Body of pancreas (tissue), 4 donors: Measurements from ENCODE around the gene PUM2. TPM values are rescaled to one million over a fixed set of nuclear protein-coding genes. Genes with fewer than 3 reads are reported as not detected.

Experiments used
- ATAC-seq: fragments of 150-250 bp; one replicate; pipeline ENCODE4 v1.9.1; 2016
- DNase-seq, 4 donors: peaks; one replicate each; pipeline ENCODE4 v3.0.0-alpha.2; 2019
- H3K27ac ChIP-seq, 4 donors: fragments of 200-600 bp; sonication (generic); 1 replicate in 3 of 4; 2 replicates in 1 of 4; pipeline versions ENCODE4 v1.5.1 to v1.6.1; 2016 to 2019; ENCODE audit warnings: mild to moderate bottlenecking in 1 of 4, mixed read lengths in 1 of 4, moderate library complexity in 1 of 4
- H3K27me3 ChIP-seq, 2 donors: fragments of 200-600 bp; sonication (generic); one replicate each; pipeline ENCODE4 v1.6.0; 2016; ENCODE audit warnings: mild to moderate bottlenecking in 1 of 2
- H3K36me3 ChIP-seq, 2 donors: fragments of 200-600 bp; sonication (generic); replicated peaks in 1 of 2; 2 replicates each; pipeline ENCODE4 v1.5.1; 2016; ENCODE audit warnings: low read depth in 2 of 2; ENCODE audit not compliant: insufficient read depth in 1 of 2
- H3K4me1 ChIP-seq: fragments of 200-600 bp; sonication (generic); one replicate; pipeline ENCODE4 v1.6.0; 2016
- H3K4me3 ChIP-seq, 2 donors: fragments of 200-600 bp; sonication (generic); 1 replicate in 1 of 2; 2 replicates in 1 of 2; pipeline ENCODE4 v1.5.1; 2016 to 2019
- H3K9me3 ChIP-seq, 3 donors: fragments of 200-600 bp; sonication (generic); 1 replicate in 2 of 3; 2 replicates in 1 of 3; pipeline ENCODE4 v1.5.1; 2016
- POLR2A ChIP-seq, 3 donors: fragments of 450-650 bp; IDR thresholded peaks; one replicate each; pipeline ENCODE4 v1.6.1; 2016; ENCODE audit warnings: antibody characterized with exemption in 3 of 3, mild to moderate bottlenecking in 2 of 3
- WGBS, 2 donors: methylation state at CpG; one replicate each; pipeline ENCODE4 v1.1.5; 2017; 5-methylcytosine and 5-hydroxymethylcytosine counted together
- intact Hi-C: fragments of 100-400 bp; cut with DNase I; formaldehyde crosslinking; loops from one replicate; pipeline ENCODE4 v1.15.1; 2023
- total RNA-seq, 2 donors: library from RNA; depleted of rRNA; stranded (reverse); fragments of >200 nt; gene quantifications; one replicate each; pipeline ENCODE4 v1.1.0, GENCODE V29; 2016
- TF ChIP-seq, protein P1 (sequence below), 7 experiments: fragments of 450-650 bp in 4 of 7; fragments of 200-600 bp in 3 of 7; sonication (generic) in 3 of 7; IDR thresholded peaks; one replicate each; pipeline ENCODE4 v1.5.1; 2016 to 2019; ENCODE audit warnings: antibody characterized with exemption in 7 of 7

The PUM2 gene
- total RNA-seq, 2 donors from 2014 or later, result 25.7 to 43.3 TPM

DNA sequence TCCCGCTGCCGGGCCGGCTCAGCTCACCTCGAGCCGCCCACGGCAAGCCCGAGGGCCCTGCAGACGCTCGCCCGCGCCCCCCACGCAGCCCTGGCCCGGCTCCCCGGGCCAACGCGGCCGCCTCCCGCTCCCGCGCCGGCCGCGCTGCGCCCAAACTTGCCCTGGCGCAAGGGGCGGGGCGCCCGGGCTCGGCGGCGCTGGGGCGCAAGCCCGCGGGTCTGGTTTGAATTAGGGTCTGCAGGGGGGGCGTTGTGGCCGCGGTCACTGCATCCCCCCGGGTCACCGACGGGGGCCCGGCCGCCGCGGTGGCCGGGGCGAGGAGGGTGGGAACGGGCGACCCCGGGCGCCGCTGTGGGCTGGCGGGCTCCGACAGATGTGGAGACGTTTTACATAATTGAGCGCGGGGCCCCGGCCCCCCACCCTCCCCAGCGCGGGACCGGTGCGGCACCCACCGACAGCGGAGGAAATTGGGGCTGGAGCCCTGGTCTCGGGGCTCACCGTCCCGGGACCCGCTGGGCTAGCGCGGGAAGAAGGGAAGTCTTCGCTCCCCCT lies 126.4 kb downstream of the PUM2 start:
- Histone ChIP-seq H3K27ac (peak overlapping the region; percentile 43 to 88 (median 78)), H3K4me3 (peak overlapping the region; percentile 49 to 70), H3K36me3 (no peaks in the 10 kb centered on the region), H3K9me3 (no peaks in the 10 kb centered on the region), H3K27me3 (no peaks in the 10 kb centered on the region), H3K4me1 (peaks cover 29% of the 10 kb centered on the region)
- intact Hi-C loops, result no loop called here
- DNase-seq (no peak), ATAC-seq (peak; percentile 43)
- peak in 1 of 3 donors; percentile 3 for TF ChIP-seq POLR2A (IDR thresholded peaks at IDR 0.05)
- TF ChIP-seq, protein P1, sequence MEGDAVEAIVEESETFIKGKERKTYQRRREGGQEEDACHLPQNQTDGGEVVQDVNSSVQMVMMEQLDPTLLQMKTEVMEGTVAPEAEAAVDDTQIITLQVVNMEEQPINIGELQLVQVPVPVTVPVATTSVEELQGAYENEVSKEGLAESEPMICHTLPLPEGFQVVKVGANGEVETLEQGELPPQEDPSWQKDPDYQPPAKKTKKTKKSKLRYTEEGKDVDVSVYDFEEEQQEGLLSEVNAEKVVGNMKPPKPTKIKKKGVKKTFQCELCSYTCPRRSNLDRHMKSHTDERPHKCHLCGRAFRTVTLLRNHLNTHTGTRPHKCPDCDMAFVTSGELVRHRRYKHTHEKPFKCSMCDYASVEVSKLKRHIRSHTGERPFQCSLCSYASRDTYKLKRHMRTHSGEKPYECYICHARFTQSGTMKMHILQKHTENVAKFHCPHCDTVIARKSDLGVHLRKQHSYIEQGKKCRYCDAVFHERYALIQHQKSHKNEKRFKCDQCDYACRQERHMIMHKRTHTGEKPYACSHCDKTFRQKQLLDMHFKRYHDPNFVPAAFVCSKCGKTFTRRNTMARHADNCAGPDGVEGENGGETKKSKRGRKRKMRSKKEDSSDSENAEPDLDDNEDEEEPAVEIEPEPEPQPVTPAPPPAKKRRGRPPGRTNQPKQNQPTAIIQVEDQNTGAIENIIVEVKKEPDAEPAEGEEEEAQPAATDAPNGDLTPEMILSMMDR (IDR thresholded peaks at IDR 0.05), result no peak
- WGBS, 2 donors, result 0% methylated on average over 42 of the region's 70 CpGs; no CpG with 5 or more reads in 1 of the 2 donors

GRCh38 chr2:20223407-20224163 lies 127.1 kb downstream of the PUM2 start:
- TF ChIP-seq POLR2A (IDR thresholded peaks at IDR 0.05), result peak; percentile 12 to 25 (median 18)
- TF ChIP-seq, protein P1 (IDR thresholded peaks at IDR 0.05), result peak in 1 of 7 experiments; percentile 5
- peak overlapping the region; percentile 43 to 88 (median 78) for H3K27ac ChIP-seq
- intact Hi-C loops, result no loop called here
- H3K4me1 ChIP-seq, result peaks cover 29% of the 10 kb centered on the region
- no peaks in the 10 kb centered on the region for H3K36me3 ChIP-seq
- DNase-seq, result peak; percentile 45 to 59 (median 52)
- 0 to 1% methylated on average over 5 to 66 of the region's 66 CpGs for WGBS, 2 donors
- ATAC-seq, result peak; percentile 51
- H3K27me3 ChIP-seq, result no peaks in the 10 kb centered on the region
- no peaks in the 10 kb centered on the region for H3K9me3 ChIP-seq
- H3K4me3 ChIP-seq, result peak overlapping the region; percentile 16 to 35

- intact Hi-C loops, result no loop called here
- H3K27ac ChIP-seq, result peak overlapping the region in 3 of 4 donors; percentile 76 to 88 (median 81)
- WGBS, 2 donors, result 37 to 43% methylated on average over 17 to 21 of the region's 21 CpGs
- H3K4me1 ChIP-seq, result peaks cover 29% of the 10 kb centered on the region
- no peak for ATAC-seq
- DNase-seq, result no peak
- H3K4me3 ChIP-seq, result peak overlapping the region in 1 of 2 donors; percentile 35
- H3K9me3 ChIP-seq, result no peaks in the 10 kb centered on the region
- no peaks in the 10 kb centered on the region for H3K36me3 ChIP-seq
- no peaks in the 10 kb centered on the region for H3K27me3 ChIP-seq
- TF ChIP-seq, protein P1 (IDR thresholded peaks at IDR 0.05), result no peak
- no peak for TF ChIP-seq POLR2A (IDR thresholded peaks at IDR 0.05)
Observed at GRCh38 chr2:20222769-20223406, 127.8 kb downstream of the PUM2 start.

DNA sequence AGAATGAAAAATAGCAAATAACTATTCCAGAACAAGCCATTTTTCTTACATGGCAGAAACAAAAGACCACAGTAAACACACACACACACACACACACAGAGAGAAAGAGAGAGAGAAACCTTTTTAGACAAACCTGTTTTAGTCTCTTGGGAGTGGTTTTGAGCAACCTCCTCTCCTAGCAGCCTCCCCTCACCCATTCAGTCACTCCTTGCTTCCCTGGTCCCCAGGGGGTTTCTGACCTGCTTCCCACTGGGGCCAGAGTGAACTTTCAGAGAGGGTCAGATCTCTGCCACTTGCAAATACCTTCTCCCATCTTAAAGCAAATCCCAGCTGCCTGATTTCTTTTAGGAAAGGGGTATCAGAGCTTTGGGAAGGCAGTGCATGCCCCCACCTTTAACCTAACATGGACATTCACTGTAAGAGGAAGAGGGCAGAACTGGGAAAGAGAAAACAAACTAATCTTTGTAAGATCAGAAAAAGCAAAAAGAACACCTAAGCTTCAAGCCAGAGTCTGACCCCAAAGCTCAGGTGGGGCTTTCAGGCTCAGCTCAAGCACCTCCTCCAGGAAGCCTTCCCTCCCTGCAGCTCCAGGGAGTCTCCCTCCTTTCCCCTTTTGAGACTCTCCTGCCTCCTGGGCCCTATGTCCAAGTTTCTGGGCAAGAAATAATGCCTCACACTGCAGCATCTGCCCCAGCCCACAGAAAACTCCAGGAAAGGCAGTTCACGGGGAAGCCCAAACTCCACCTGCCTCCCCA lies 128.5 kb downstream of the PUM2 start:
- intact Hi-C loops, result no loop called here
- no peaks in the 10 kb centered on the region for H3K27me3 ChIP-seq
- WGBS, 2 donors, result 90 to 100% methylated on average over 1 of the region's 1 CpG
- peak overlapping the region in 2 of 4 donors; percentile 76 to 88 for H3K27ac ChIP-seq
- H3K4me3 ChIP-seq, result no peak overlapping the region
- DNase-seq (no peak), ATAC-seq (no peak)
- H3K4me1 ChIP-seq, result peaks cover 29% of the 10 kb centered on the region
- H3K36me3 ChIP-seq, result no peaks in the 10 kb centered on the region
- TF ChIP-seq, protein P1 (IDR thresholded peaks at IDR 0.05), result no peak
- no peak for TF ChIP-seq POLR2A (IDR thresholded peaks at IDR 0.05)
- H3K9me3 ChIP-seq, result no peaks in the 10 kb centered on the region
